DOHH2 (cell line): ENCODE data around the gene ZFY.
"Not testable (repeated sequence)": the region's sequence is repeated elsewhere in the genome, so short reads cannot be mapped to it uniquely, and the experiment has no call there.

Source experiments
- H3F3A ChIP-seq: fragments of 200-600 bp; sonication (generic), shearing (Covaris generic); 2 replicates; pipeline ENCODE4 v1.6.0; 2016; ENCODE audit warnings: antibody characterized with exemption, mild to moderate bottlenecking; ENCODE audit not compliant: control insufficient read depth, insufficient read depth
- H3K27ac ChIP-seq: fragments of 200-600 bp; sonication (generic); 2 replicates; pipeline ENCODE4 v1.5.1; 2014; ENCODE audit warnings: low read depth, mild to moderate bottlenecking, low read length, moderate library complexity
- H3K27me3 ChIP-seq: fragments of 200-600 bp; sonication (generic); 2 replicates; pipeline ENCODE4 v1.6.1; 2014; ENCODE audit warnings: mild to moderate bottlenecking, low read length, mixed read lengths; ENCODE audit not compliant: control insufficient read depth
- H3K36me3 ChIP-seq: fragments of 200-600 bp; sonication (generic); 2 replicates; pipeline ENCODE4 v1.6.1; 2014; ENCODE audit warnings: mild to moderate bottlenecking, low read length, moderate library complexity, mixed read lengths; ENCODE audit not compliant: control insufficient read depth
- H3K4me1 ChIP-seq: fragments of 200-600 bp; sonication (generic); 2 replicates; pipeline ENCODE4 v1.6.1; 2014; ENCODE audit warnings: mild to moderate bottlenecking, low read length, mixed read lengths; ENCODE audit not compliant: control insufficient read depth
- H3K4me2 ChIP-seq: fragments of 200-600 bp; sonication (generic); 2 replicates; pipeline ENCODE4 v1.6.0; 2014; ENCODE audit warnings: mild to moderate bottlenecking, low read length, moderate library complexity
- H3K4me3 ChIP-seq: fragments of 200-600 bp; sonication (generic); 2 replicates; pipeline ENCODE4 v1.5.1; 2014; ENCODE audit warnings: mild to moderate bottlenecking, low read length, mixed read lengths
- H3K79me2 ChIP-seq: fragments of 200-600 bp; sonication (generic); 2 replicates; pipeline ENCODE4 v1.6.1; 2014; ENCODE audit warnings: mild to moderate bottlenecking, low read length, mixed read lengths; ENCODE audit not compliant: control insufficient read depth
- H3K9me2 ChIP-seq: fragments of 200-600 bp; sonication (generic); replicated peaks from 2 replicates; pipeline ENCODE4 v1.6.1; 2014; ENCODE audit warnings: mild to moderate bottlenecking, low read length, mixed read lengths; ENCODE audit not compliant: control insufficient read depth
- H3K9me3 ChIP-seq: fragments of 200-600 bp; sonication (generic); 2 replicates; pipeline ENCODE4 v1.6.1; 2014; ENCODE audit warnings: antibody characterized with exemption, low read length, mixed read lengths; ENCODE audit not compliant: control insufficient read depth, insufficient read depth
- H4K20me1 ChIP-seq: fragments of 200-600 bp; sonication (generic); 2 replicates; pipeline ENCODE4 v1.6.0; 2014; ENCODE audit warnings: low read depth, mild to moderate bottlenecking, antibody characterized with exemption, low read length, moderate library complexity; ENCODE audit not compliant: control insufficient read depth, insufficient read depth
- EZH2phosphoT487 ChIP-seq: fragments of 200-600 bp; sonication (generic); IDR thresholded peaks from 2 replicates; pipeline ENCODE4 v1.6.1; 2017; ENCODE audit warnings: borderline replicate concordance, mild to moderate bottlenecking, antibody characterized with exemption, low read length, moderate library complexity, mixed read lengths
- TF ChIP-seq, protein P1 (sequence below): fragments of 200-600 bp; sonication (generic); IDR thresholded peaks from one replicate; pipeline ENCODE4 v1.5.1; 2014; ENCODE audit warnings: antibody characterized with exemption, mild to moderate bottlenecking, low read depth, low read length; ENCODE audit not compliant: poor library complexity, severe bottlenecking

ZFY gene

DNA sequence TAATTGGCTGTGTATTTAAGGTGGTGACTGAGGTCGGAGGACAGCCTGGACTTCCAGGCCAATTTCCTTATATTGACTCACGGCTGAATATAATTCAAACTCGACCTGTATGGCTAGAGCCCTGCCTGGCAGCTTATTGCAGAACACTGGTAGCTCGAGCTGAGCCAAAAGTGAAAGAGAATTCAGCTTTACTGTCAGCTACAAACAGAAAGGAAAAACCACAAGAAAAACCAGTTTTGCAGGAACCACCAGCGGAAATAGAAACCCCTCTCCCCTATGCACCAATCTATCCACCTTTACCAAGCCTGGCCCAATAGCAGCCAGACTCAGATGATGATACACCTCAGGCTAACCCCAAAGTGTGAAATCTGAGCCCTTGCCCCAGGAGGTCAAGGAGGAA lies 68.7 kb downstream of the ZFY start:
- Histone ChIP-seq H3K79me2 (no peaks in the 10 kb centered on the region), H3K36me3 (no peaks in the 10 kb centered on the region), H3K4me2 (peak overlapping the region; percentile 97), H3K27me3 (no peaks in the 10 kb centered on the region), H3K27ac (peak overlapping the region; percentile 38), H3K4me3 (peak overlapping the region; percentile 83), H3K4me1 (peaks cover 57% of the 10 kb centered on the region), H3K9me3 (no peaks in the 10 kb centered on the region), H3K9me2 (no peaks in the 10 kb centered on the region), H4K20me1 (no peaks in the 10 kb centered on the region), H3F3A (no peaks in the 10 kb centered on the region)
- TF ChIP-seq, protein P1, sequence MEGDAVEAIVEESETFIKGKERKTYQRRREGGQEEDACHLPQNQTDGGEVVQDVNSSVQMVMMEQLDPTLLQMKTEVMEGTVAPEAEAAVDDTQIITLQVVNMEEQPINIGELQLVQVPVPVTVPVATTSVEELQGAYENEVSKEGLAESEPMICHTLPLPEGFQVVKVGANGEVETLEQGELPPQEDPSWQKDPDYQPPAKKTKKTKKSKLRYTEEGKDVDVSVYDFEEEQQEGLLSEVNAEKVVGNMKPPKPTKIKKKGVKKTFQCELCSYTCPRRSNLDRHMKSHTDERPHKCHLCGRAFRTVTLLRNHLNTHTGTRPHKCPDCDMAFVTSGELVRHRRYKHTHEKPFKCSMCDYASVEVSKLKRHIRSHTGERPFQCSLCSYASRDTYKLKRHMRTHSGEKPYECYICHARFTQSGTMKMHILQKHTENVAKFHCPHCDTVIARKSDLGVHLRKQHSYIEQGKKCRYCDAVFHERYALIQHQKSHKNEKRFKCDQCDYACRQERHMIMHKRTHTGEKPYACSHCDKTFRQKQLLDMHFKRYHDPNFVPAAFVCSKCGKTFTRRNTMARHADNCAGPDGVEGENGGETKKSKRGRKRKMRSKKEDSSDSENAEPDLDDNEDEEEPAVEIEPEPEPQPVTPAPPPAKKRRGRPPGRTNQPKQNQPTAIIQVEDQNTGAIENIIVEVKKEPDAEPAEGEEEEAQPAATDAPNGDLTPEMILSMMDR: no peak
- TF ChIP-seq EZH2phosphoT487: no peak

DNA sequence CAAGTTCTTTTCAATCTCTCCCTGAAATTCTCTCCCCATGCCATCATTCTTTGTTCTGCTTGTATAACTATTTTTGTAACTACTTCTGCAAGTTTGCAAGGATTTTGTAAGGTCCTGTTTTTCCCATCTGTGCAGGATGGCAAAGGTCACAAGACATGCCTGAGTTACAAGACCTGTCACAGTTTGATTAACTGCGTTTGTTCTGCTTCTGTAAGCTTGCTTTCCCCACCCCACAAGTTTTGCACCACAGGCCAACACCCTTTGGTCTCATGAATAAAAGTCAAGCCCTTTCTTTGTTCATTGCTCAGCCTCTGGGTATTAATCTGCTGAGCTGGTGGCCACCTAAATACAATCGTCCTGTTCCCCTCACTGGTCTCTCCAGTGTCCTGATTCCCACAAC lies 70.8 kb downstream of the ZFY start:
- not testable (repeated sequence) for H3K4me3 ChIP-seq, H3K27ac ChIP-seq, H3F3A ChIP-seq, H4K20me1 ChIP-seq, H3K79me2 ChIP-seq, H3K27me3 ChIP-seq, H3K9me3 ChIP-seq, H3K9me2 ChIP-seq, H3K36me3 ChIP-seq
- peaks cover 57% of the 10 kb centered on the region for H3K4me1 ChIP-seq
- peak overlapping the region; percentile 97 for H3K4me2 ChIP-seq

DNA sequence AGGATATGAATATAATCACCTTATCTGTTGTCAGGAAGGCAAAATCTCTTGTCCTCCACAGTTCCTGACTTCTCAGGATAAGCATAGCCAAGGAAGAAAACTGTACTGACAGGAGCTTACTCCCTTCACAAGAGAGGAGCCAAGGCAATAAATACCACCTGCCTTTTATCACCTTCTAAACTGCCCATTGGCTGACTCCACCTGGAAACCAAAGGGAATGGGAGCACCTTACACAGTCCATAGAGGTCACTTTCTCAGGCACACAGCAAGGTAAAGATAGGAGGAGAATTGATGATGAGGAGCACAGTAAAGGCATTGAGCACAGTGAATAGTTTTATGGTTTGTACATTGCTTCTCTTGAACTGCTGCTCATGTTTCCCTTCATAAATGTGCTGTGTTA lies 72.8 kb downstream of the ZFY start:
- TF ChIP-seq, protein P1: no peak
- no peak for TF ChIP-seq EZH2phosphoT487
- Histone ChIP-seq H3K27ac (no peak overlapping the region), H3F3A (no peaks in the 10 kb centered on the region), H3K9me2 (no peaks in the 10 kb centered on the region), H3K9me3 (no peaks in the 10 kb centered on the region), H3K4me1 (peaks cover 44% of the 10 kb centered on the region), H3K27me3 (no peaks in the 10 kb centered on the region), H3K4me2 (no peak overlapping the region), H3K4me3 (no peak overlapping the region), H3K79me2 (no peaks in the 10 kb centered on the region), H4K20me1 (no peaks in the 10 kb centered on the region), H3K36me3 (no peaks in the 10 kb centered on the region)

DNA sequence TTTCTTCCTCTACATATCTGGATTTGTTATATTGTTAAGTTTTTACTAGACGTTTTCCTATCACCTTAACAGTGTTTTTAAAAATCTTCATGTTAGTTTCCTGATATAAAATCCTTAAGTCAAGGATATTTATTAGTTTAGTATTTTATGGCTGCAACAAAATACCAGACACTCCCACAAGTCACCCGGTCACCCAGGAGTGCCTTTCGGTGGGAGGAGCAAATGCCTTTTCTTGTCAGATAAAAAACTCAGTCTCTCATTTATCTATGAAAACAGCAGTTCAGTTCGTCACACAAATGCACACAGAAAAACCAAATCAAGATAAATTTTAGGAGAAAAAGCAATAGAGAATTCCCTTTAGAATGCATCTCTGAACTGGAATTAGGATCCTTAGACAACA lies 77.0 kb downstream of the ZFY start:
- Histone ChIP-seq H3K4me2 (no peak overlapping the region), H3K4me3 (no peak overlapping the region)

More for the DNA sequence above, 77.0 kb downstream of the ZFY start:
- Histone ChIP-seq H3K4me1 (peaks cover 21% of the 10 kb centered on the region), H3K9me2 (no peaks in the 10 kb centered on the region), H3K27me3 (no peaks in the 10 kb centered on the region), H3F3A (no peaks in the 10 kb centered on the region), H3K9me3 (no peaks in the 10 kb centered on the region), H3K27ac (no peak overlapping the region), H3K36me3 (no peaks in the 10 kb centered on the region), H3K79me2 (no peaks in the 10 kb centered on the region), H4K20me1 (no peaks in the 10 kb centered on the region)
- TF ChIP-seq, protein P1: no peak
- TF ChIP-seq EZH2phosphoT487: no peak
